Pancreas (tissue), 10 donors: Measurements from ENCODE around the gene PANX2. TPM values are rescaled to one million over a fixed set of nuclear protein-coding genes. Genes with fewer than 3 reads are reported as not detected.
A peak's percentile ranks its signal among the peaks of the same experiment; 100 is the strongest.

ENCODE experiments used
- ATAC-seq, 4 donors: fragments of 200-7000 bp; cut with Tn5 transposase; one replicate each; pipeline versions ENCODE4 v1.8.0 to v1.9.1; 2020; ENCODE audit warnings: mild to moderate bottlenecking in 4 of 4, moderate library complexity in 4 of 4
- DNase-seq, 6 donors: peaks; one replicate each; pipeline ENCODE4 v3.0.0-alpha.2; 2020
- FAIRE-seq: peaks from 2 replicates; lab custom pipeline; 2012; peaks lifted over from hg19 to GRCh38; lab: Jason Lieb, UNC
- H3K27ac ChIP-seq, 4 donors: fragments of 200-600 bp; sonication (generic); 1 replicate in 3 of 4; 2 replicates in 1 of 4; pipeline versions ENCODE4 v1.5.0 to v1.8.0; 2020
- H3K27me3 ChIP-seq, 4 donors: fragments of 200-600 bp; one replicate each; pipeline ENCODE4 v1.8.0; 2021
- H3K36me3 ChIP-seq, 3 donors: fragments of 200-600 bp; sonication (generic) in 1 of 3; one replicate each; pipeline versions ENCODE4 v1.5.0 to v1.8.0; 2020 to 2021
- H3K4me1 ChIP-seq, 3 donors: fragments of 200-600 bp; one replicate each; pipeline ENCODE4 v1.8.0; 2021
- H3K4me3 ChIP-seq, 4 donors: fragments of 200-600 bp; sonication (generic) in 2 of 4; one replicate each; pipeline versions ENCODE4 v1.5.0 to v1.8.0; 2020 to 2021
- H3K9me3 ChIP-seq, 4 donors: fragments of 200-600 bp; one replicate each; pipeline ENCODE4 v1.8.0; 2021
- CTCF ChIP-seq, 4 donors: fragments of 200-600 bp; sonication (generic) in 3 of 4; IDR thresholded peaks; one replicate each; pipeline versions ENCODE4 v1.5.0 to v1.8.0; 2021; ENCODE audit warnings: antibody characterized with exemption in 4 of 4
- WGBS, 2 donors: extraction: QIAGEN DNeasy Blood & Tissue Kit; methylation state at CpG; one replicate each; pipeline ENCODE4 v1.1.7; 2013; 5-methylcytosine and 5-hydroxymethylcytosine counted together
- intact Hi-C, 3 donors: fragments of 100-400 bp; cut with DNase I; formaldehyde crosslinking; loops; one replicate each; pipeline versions ENCODE4 v1.11.1 to v1.14.2; 2022
- polyA plus RNA-seq, 2 donors: library from polyadenylated mRNA; stranded (reverse); fragments of 200-250 nt; gene quantifications; one replicate each; pipeline ENCODE4 v1.2.3, GENCODE V29; 2013
- total RNA-seq, 6 donors: library from RNA; stranded (reverse); fragmentation: NEBNext Ultra II Directional in 4 of 6; extraction: Animal tissue kit (Norgen Biotek cat#: 25700) in 4 of 6; gene quantifications; one replicate each; pipeline versions ENCODE4 v1.2.1 to v1.2.4, GENCODE V29; 2021 to 2023
- donor health status: healthy with polysubstance abuse.
- donor health status: DM: no; HTN: no; CAD: no; lungs with moderate emphysema.
- donor health status: DM: no; HTN: no; CAD: no.
- donor health status: control.
- donor health status: control.
- donor health status: Bipolar disorder and iron deficiency.
- donor health status: DM: yes; HTN: yes; CAD: no.
- donor health status: DM: no; HTN: no; CAD: no.
- donor health status: DM: no; HTN: no; CAD: no.
- donor health status: DM: yes; HTN: yes; CAD: no.

The PANX2 gene
- total and polyA plus RNA-seq, 8 donors = 0.31 to 3.5 (median 0.67) TPM

- 82 to 86% methylated on average over 12 to 15 of the region's 15 CpGs for WGBS, 2 donors
- peak in 4 of 6 donors; percentile 16 to 73 (median 40) for DNase-seq
- Histone ChIP-seq H3K4me3 (no peak overlapping the region), H3K36me3 (no peaks in the 10 kb centered on the region), H3K27ac (no peak overlapping the region), H3K9me3 (no peaks in the 10 kb centered on the region), H3K4me1 (no peaks in the 10 kb centered on the region), H3K27me3 (no peaks in the 10 kb centered on the region)
- ATAC-seq = no peak
- intact Hi-C loops = no loop called here
- TF ChIP-seq CTCF (IDR thresholded peaks at IDR 0.05) = no peak
- FAIRE-seq = no peak
Observed at GRCh38 chr22:50171319-50171964, 911 bp downstream of the PANX2 start.

- no peak for FAIRE-seq
- Histone ChIP-seq H3K4me3 (no peak overlapping the region), H3K4me1 (no peaks in the 10 kb centered on the region), H3K36me3 (no peaks in the 10 kb centered on the region), H3K27me3 (no peaks in the 10 kb centered on the region), H3K27ac (no peak overlapping the region), H3K9me3 (no peaks in the 10 kb centered on the region)
- no peak for ATAC-seq
- intact Hi-C loops = no loop called here
- DNase-seq = peak in 2 of 6 donors; percentile 17 to 52
- 79 to 87% methylated on average over 13 of the region's 13 CpGs for WGBS, 2 donors
- TF ChIP-seq CTCF (IDR thresholded peaks at IDR 0.05) = no peak
Observed at GRCh38 chr22:50171965-50172421, 1.5 kb downstream of the PANX2 start.

GRCh38 chr22:50173311-50173982 lies 2.9 kb downstream of the PANX2 start:
- TF ChIP-seq CTCF (IDR thresholded peaks at IDR 0.05) = no peak
- peak in 1 of 4 donors; percentile 13 for ATAC-seq
- no peaks in the 10 kb centered on the region for H3K4me1 ChIP-seq
- no peak overlapping the region for H3K4me3 ChIP-seq
- FAIRE-seq = no peak
- no peaks in the 10 kb centered on the region for H3K36me3 ChIP-seq
- no peaks in the 10 kb centered on the region for H3K27me3 ChIP-seq
- H3K27ac ChIP-seq = no peak overlapping the region
- intact Hi-C loops = no loop called here
- H3K9me3 ChIP-seq = no peaks in the 10 kb centered on the region
- peak in 3 of 6 donors; percentile 14 to 52 (median 17) for DNase-seq
- WGBS, 2 donors = 82 to 88% methylated on average over 26 of the region's 26 CpGs

- Histone ChIP-seq H3K9me3 (no peaks in the 10 kb centered on the region), H3K4me3 (no peak overlapping the region), H3K4me1 (no peaks in the 10 kb centered on the region), H3K27me3 (no peaks in the 10 kb centered on the region), H3K27ac (no peak overlapping the region), H3K36me3 (no peaks in the 10 kb centered on the region)
- ATAC-seq = no peak
- DNase-seq = peak in 2 of 6 donors; percentile 18 to 52
- intact Hi-C loops = no loop called here
- no peak for FAIRE-seq
- TF ChIP-seq CTCF (IDR thresholded peaks at IDR 0.05) = no peak
- WGBS, 2 donors = 88 to 91% methylated on average over 6 of the region's 6 CpGs
Observed at GRCh38 chr22:50173983-50174355, 3.4 kb downstream of the PANX2 start.
